Astrocyte of the cerebellum (primary cell): ENCODE results near the gene TMEM92.
A peak's percentile ranks its signal among the peaks of the same experiment; 100 is the strongest.
"Not testable (repeated sequence)": the region's sequence is repeated elsewhere in the genome, so short reads cannot be mapped to it uniquely, and the experiment has no call there.

Experiments
- DNase-seq: peaks from one replicate; pipeline ENCODE4 v3.0.0-alpha.2; 2011; ENCODE audit warnings: low read depth
- H3K4me3 ChIP-seq: 2 replicates; pipeline ENCODE4 v1.5.1; 2011; ENCODE audit warnings: mild to moderate bottlenecking, low read depth, low read length, moderate library complexity
- in situ Hi-C: cut with HindIII; loops from 2 replicates; pipeline ENCODE4 v1.10.0; 2017; ENCODE audit warnings: low sequenced_read_pairs
- TF ChIP-seq, protein P1 (sequence below): IDR thresholded peaks from 2 replicates; pipeline ENCODE4 v1.5.1; 2012; ENCODE audit warnings: low read length, low read depth, moderate library complexity, mild to moderate bottlenecking; ENCODE audit errors: missing control alignments

Gene TMEM92

DNA sequence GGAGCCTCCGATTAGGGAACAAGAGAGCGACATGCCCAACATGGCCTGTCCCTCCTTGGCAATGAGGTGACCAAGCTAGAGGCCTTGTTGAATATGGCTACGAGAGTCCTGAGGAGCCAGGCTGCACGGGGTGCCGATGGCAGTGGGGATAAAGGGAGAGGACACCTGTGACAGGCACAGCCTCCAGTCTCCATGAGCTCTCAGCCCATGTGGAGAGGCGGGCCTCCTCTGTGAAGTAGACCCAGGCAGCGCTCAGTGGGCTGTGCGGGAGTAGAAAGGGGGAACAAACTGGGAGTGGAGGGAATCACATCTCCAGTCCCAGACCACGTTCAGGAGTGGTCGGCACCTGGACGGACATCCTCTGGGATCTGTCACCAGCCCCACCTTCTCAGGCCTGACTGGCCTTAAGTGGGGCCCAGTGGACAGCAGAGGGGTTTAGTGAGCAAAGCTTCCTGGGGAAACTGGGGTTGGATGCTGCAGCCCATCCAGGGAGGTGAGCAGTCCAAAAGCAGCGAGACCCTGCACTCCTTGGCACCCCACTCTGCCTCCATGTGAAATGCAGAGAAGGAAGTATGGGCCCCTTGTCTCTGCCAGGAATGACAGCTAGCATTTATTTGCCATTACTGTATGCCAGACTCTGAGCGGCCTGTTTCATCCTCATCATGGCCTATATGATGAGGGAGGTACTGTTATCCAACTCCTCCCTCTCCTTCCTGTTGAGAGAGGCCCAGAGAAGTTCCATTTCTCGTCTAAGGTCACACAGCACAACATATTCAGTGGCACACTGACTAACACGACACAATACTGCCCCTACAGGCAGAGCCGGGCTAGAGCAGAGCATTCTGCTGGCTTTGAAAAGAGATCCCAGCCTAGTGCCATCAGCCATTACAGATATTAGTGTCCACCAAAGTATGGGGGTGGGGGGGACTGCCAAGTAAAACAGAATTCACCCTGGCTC is 4.5 kb upstream of the TMEM92 start:
- peak; percentile 59 for DNase-seq
- in situ Hi-C loops = loop anchor here (5.0 kb wide), 1 partner anchor 67 kb away; the partner anchor contains the start of gene COL1A1
- H3K4me3 ChIP-seq = no peak overlapping the region
- TF ChIP-seq, protein P1, sequence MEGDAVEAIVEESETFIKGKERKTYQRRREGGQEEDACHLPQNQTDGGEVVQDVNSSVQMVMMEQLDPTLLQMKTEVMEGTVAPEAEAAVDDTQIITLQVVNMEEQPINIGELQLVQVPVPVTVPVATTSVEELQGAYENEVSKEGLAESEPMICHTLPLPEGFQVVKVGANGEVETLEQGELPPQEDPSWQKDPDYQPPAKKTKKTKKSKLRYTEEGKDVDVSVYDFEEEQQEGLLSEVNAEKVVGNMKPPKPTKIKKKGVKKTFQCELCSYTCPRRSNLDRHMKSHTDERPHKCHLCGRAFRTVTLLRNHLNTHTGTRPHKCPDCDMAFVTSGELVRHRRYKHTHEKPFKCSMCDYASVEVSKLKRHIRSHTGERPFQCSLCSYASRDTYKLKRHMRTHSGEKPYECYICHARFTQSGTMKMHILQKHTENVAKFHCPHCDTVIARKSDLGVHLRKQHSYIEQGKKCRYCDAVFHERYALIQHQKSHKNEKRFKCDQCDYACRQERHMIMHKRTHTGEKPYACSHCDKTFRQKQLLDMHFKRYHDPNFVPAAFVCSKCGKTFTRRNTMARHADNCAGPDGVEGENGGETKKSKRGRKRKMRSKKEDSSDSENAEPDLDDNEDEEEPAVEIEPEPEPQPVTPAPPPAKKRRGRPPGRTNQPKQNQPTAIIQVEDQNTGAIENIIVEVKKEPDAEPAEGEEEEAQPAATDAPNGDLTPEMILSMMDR = peak; percentile 89

GRCh38 chr17:50270435-50271362 is 3.6 kb upstream of the TMEM92 start:
- DNase-seq = no peak
- in situ Hi-C loops = no loop called here
- no peak overlapping the region for H3K4me3 ChIP-seq
- TF ChIP-seq, protein P1 = no peak

DNA sequence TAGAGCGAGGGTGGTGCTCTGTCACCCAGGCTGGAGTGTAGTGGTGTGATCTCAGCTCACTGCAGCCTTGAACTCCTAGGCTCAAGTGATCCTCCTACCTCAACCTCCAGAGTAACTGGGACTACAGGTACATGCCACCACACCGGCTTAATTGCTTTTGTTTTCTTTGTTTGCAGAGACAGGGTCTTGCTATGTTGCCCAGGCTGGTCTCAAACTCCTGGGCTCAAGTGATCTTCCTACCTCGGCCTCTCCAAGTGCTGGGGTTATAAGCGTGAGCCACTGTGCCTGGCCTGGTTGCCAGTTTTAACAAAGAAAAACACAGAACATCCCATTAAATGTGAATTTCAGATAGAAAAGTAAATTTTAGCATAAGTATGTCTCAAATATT is 2.9 kb upstream of the TMEM92 start:
- DNase-seq, in situ Hi-C loops: not testable (repeated sequence)

GRCh38 chr17:50272246-50272645 is 2.0 kb upstream of the TMEM92 start:
- in situ Hi-C loops = no loop called here
- TF ChIP-seq, protein P1 = no peak
- peak overlapping the region; percentile 46 for H3K4me3 ChIP-seq
- no peak for DNase-seq

More for the DNA sequence above, 2.9 kb upstream of the TMEM92 start:
- not testable (repeated sequence) for H3K4me3 ChIP-seq

GRCh38 chr17:50272711-50273653 is 1.3 kb upstream of the TMEM92 start:
- TF ChIP-seq, protein P1 = peak; percentile 55
- peak overlapping the region; percentile 46 for H3K4me3 ChIP-seq
- DNase-seq = no peak
- in situ Hi-C loops = no loop called here

- peak overlapping the region; percentile 46 for H3K4me3 ChIP-seq
These were observed 619 bp upstream of the TMEM92 start for GRCh38 chr17:50273654-50274040.

More at GRCh38 chr17:50273654-50274040, 619 bp upstream of the TMEM92 start:
- in situ Hi-C loops = no loop called here
- TF ChIP-seq, protein P1 = no peak
- no peak for DNase-seq
